22Rv1 (cell line): ENCODE measurements around the gene KCTD13.

ENCODE experiments used
- ZFX ChIP-seq: fragments of 450-650 bp; IDR thresholded peaks from 2 replicates; pipeline ENCODE4 v1.6.1; 2017; ENCODE audit warnings: antibody characterized with exemption, borderline replicate concordance
- TF ChIP-seq, protein P1 (sequence below): fragments of 450-650 bp; IDR thresholded peaks from 2 replicates; pipeline ENCODE4 v1.5.1; 2017; ENCODE audit warnings: mild to moderate bottlenecking

GRCh38 chr16:29975134-29975538, 49.1 kb upstream of the KCTD13 start:
- TF ChIP-seq, protein P1, sequence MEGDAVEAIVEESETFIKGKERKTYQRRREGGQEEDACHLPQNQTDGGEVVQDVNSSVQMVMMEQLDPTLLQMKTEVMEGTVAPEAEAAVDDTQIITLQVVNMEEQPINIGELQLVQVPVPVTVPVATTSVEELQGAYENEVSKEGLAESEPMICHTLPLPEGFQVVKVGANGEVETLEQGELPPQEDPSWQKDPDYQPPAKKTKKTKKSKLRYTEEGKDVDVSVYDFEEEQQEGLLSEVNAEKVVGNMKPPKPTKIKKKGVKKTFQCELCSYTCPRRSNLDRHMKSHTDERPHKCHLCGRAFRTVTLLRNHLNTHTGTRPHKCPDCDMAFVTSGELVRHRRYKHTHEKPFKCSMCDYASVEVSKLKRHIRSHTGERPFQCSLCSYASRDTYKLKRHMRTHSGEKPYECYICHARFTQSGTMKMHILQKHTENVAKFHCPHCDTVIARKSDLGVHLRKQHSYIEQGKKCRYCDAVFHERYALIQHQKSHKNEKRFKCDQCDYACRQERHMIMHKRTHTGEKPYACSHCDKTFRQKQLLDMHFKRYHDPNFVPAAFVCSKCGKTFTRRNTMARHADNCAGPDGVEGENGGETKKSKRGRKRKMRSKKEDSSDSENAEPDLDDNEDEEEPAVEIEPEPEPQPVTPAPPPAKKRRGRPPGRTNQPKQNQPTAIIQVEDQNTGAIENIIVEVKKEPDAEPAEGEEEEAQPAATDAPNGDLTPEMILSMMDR: no peak
- no peak for TF ChIP-seq ZFX
